MM.1S (cell line): Measurements from ENCODE around the gene ADARB1.

Experiments used
- CTCF ChIP-seq: fragments of 300-600 bp; sonication (generic); IDR thresholded peaks from 2 replicates; pipeline ENCODE4 v1.5.1; 2016; ENCODE audit warnings: antibody characterized with exemption, low read length, mixed read lengths
- EZH2 ChIP-seq: fragments of 300-600 bp; sonication (generic); optimal IDR thresholded peaks from 2 replicates; pipeline ENCODE3; 2017; ENCODE audit warnings: low read depth, mild to moderate bottlenecking, antibody characterized with exemption, low read length, mixed read lengths
- EZH2phosphoT487 ChIP-seq: fragments of 300-600 bp; sonication (generic); IDR thresholded peaks from 2 replicates; pipeline ENCODE4 v1.6.1; 2018; ENCODE audit warnings: antibody characterized with exemption, low read length

GRCh38 chr21:45031571-45032191, 42.7 kb upstream of the ADARB1 start:
- TF ChIP-seq CTCF (no peak), EZH2 (peak; percentile 88), EZH2phosphoT487 (no peak)
